HG03025 (cell line): ENCODE results near the gene EDAR.

Source experiments
- ATAC-seq: cut with Tn5 transposase; IDR thresholded peaks from one replicate; pipeline ENCODE4 v1.9.1; 2021; ENCODE audit warnings: mild to moderate bottlenecking, moderate library complexity; ENCODE audit not compliant: unreplicated experiment, low FRiP score

The EDAR gene

GRCh38 chr2:108911807-108912628, 77.0 kb downstream of the EDAR start:
- ATAC-seq = no peak

- ATAC-seq = no peak
Measured at GRCh38 chr2:108911401-108911800, 77.6 kb downstream of the EDAR start.

- no peak for ATAC-seq
Measured at GRCh38 chr2:108910541-108911396, 78.3 kb downstream of the EDAR start.

GRCh38 chr2:108910011-108910431, 79.0 kb downstream of the EDAR start:
- ATAC-seq = no peak

- ATAC-seq = no peak
Measured at GRCh38 chr2:108909275-108909823, 79.7 kb downstream of the EDAR start.

- no peak for ATAC-seq
Measured at GRCh38 chr2:108908713-108909070, 80.3 kb downstream of the EDAR start.

GRCh38 chr2:108907822-108908712, 81.0 kb downstream of the EDAR start:
- no peak for ATAC-seq

- ATAC-seq = no peak
Measured at GRCh38 chr2:108906403-108907077, 82.5 kb downstream of the EDAR start.

- ATAC-seq = no peak
Measured at GRCh38 chr2:108905906-108906305, 83.1 kb downstream of the EDAR start.

GRCh38 chr2:108905176-108905575, 83.8 kb downstream of the EDAR start:
- ATAC-seq = no peak

GRCh38 chr2:108904680-108905079, 84.3 kb downstream of the EDAR start:
- no peak for ATAC-seq

- no peak for ATAC-seq
Measured at GRCh38 chr2:108898315-108899082, 90.5 kb downstream of the EDAR start.

- no peak for ATAC-seq
Measured at GRCh38 chr2:108896741-108897140, 92.3 kb downstream of the EDAR start.

GRCh38 chr2:108895188-108895587, 93.8 kb downstream of the EDAR start:
- ATAC-seq = no peak

- ATAC-seq = no peak
Measured at GRCh38 chr2:108894766-108895165, 94.3 kb downstream of the EDAR start.

- no peak for ATAC-seq
Measured at GRCh38 chr2:108893277-108893676, 95.7 kb downstream of the EDAR start.

GRCh38 chr2:108889907-108890306, 99.1 kb downstream of the EDAR start:
- no peak for ATAC-seq

- no peak for ATAC-seq
Measured at GRCh38 chr2:108884619-108885018, 104.4 kb downstream of the EDAR start.

- ATAC-seq = no peak
Measured at GRCh38 chr2:108878276-108878675, 110.7 kb downstream of the EDAR start.
